ENCODE data around the gene ATP5F1D. TPM values are rescaled to one million over a fixed set of nuclear protein-coding genes. Genes with fewer than 3 reads are reported as not detected.

ATP5F1D gene
- total RNA-seq, 2 donors from 2014 or later: 341 to 530 TPM

GRCh38 chr19:1284979-1285736 lies 43.6 kb downstream of the ATP5F1D start:
- ATAC-seq: no peak
- intact Hi-C loops (cut with DNase I, micrococcal nuclease): no loop called here
- no peak for DNase-seq

- intact Hi-C loops (cut with DNase I, micrococcal nuclease): no loop called here
- DNase-seq: no peak
- peak; percentile 27 for ATAC-seq
Measured at GRCh38 chr19:1285737-1286360, 44.3 kb downstream of the ATP5F1D start, which contains the start of gene EFNA2. EFNA2 (plus strand) TSS chr19:1285873; CDS start chr19:1286169, 296 bp downstream.

- ATAC-seq (no peak), DNase-seq (peak in 1 of 2 donors; percentile 42)
- intact Hi-C loops (cut with DNase I, micrococcal nuclease): no loop called here
Measured at GRCh38 chr19:1286487-1287353, 45.2 kb downstream of the ATP5F1D start.

GRCh38 chr19:1287354-1288225 lies 46.0 kb downstream of the ATP5F1D start:
- intact Hi-C loops (cut with DNase I, micrococcal nuclease): no loop called here
- ATAC-seq (no peak), DNase-seq (no peak)

- ATAC-seq (no peak), DNase-seq (no peak)
- intact Hi-C loops (cut with DNase I, micrococcal nuclease): no loop called here
Measured at GRCh38 chr19:1288226-1288612, 46.7 kb downstream of the ATP5F1D start.

- no peak for ATAC-seq
- no peak for DNase-seq
- intact Hi-C loops (cut with DNase I, micrococcal nuclease): no loop called here
Measured at GRCh38 chr19:1288833-1289685, 47.5 kb downstream of the ATP5F1D start.

GRCh38 chr19:1289686-1290025 lies 48.1 kb downstream of the ATP5F1D start:
- intact Hi-C loops (cut with DNase I, micrococcal nuclease): no loop called here
- ATAC-seq: no peak
- DNase-seq: no peak

GRCh38 chr19:1290196-1290702 lies 48.7 kb downstream of the ATP5F1D start:
- no peak for DNase-seq
- intact Hi-C loops (cut with DNase I, micrococcal nuclease): no loop called here
- no peak for ATAC-seq

GRCh38 chr19:1290703-1291651 lies 49.4 kb downstream of the ATP5F1D start:
- ATAC-seq (peak; percentile 82), DNase-seq (peak; percentile 81 to 89)
- intact Hi-C loops (cut with DNase I, micrococcal nuclease): no loop called here

GRCh38 chr19:1291761-1292418 lies 50.3 kb downstream of the ATP5F1D start:
- DNase-seq (no peak), ATAC-seq (peak; percentile 69)
- intact Hi-C loops (cut with DNase I, micrococcal nuclease): no loop called here

- DNase-seq (no peak), ATAC-seq (peak; percentile 12)
- intact Hi-C loops (cut with DNase I, micrococcal nuclease): no loop called here
Measured at GRCh38 chr19:1292419-1293151, 51.0 kb downstream of the ATP5F1D start.

- no peak for DNase-seq
- ATAC-seq: no peak
- intact Hi-C loops (cut with DNase I, micrococcal nuclease): no loop called here
Measured at GRCh38 chr19:1293782-1294604, 52.4 kb downstream of the ATP5F1D start.

All from left colon (tissue), 2 donors.